ENCODE data around the gene ADRM1. TPM values are rescaled to one million over a fixed set of nuclear protein-coding genes. Genes with fewer than 3 reads are reported as not detected.

The ADRM1 gene
- total and polyA plus RNA-seq, 12 donors: 50.6 to 254 (median 126) TPM

- peak overlapping the region in 1 of 5 donors; percentile 34 for H3K27ac ChIP-seq
- H3K27me3 ChIP-seq: no peaks in the 10 kb centered on the region
- H3K4me3 ChIP-seq: no peak overlapping the region
- WGBS, 4 donors: 78 to 88% (median 81%) methylated on average over 9 to 29 of the region's 29 CpGs
- no peak for DNase-seq
- peaks cover 0 to 90% of the 10 kb centered on the region in 2 donors for H3K36me3 ChIP-seq (replicated peaks in 1 of 2)
- peaks cover 10 to 21% of the 10 kb centered on the region in 2 donors for H3K4me1 ChIP-seq (replicated peaks in 1 of 2)
- no peaks in the 10 kb centered on the region for H3K9me3 ChIP-seq (replicated peaks in 1 of 3)
- no peak for TF ChIP-seq POLR2A (IDR thresholded peaks at IDR 0.05)
- TF ChIP-seq CTCF (IDR thresholded peaks at IDR 0.05): no peak
- intact Hi-C loops (cut with DNase I): loop anchor here (10.0 kb wide), 3 partner anchors 45 to 485 kb away; partner anchors contain the start of gene MRGBP (in 1 of the 2)
Measured at GRCh38 chr20:62309947-62310756, 7.4 kb downstream of the ADRM1 start.

GRCh38 chr20:62310757-62311121 lies 7.9 kb downstream of the ADRM1 start:
- intact Hi-C loops (cut with DNase I): no loop called here
- H3K36me3 ChIP-seq (replicated peaks in 1 of 2): peaks cover 0 to 90% of the 10 kb centered on the region in 2 donors
- WGBS, 4 donors: 74 to 79% (median 77%) methylated on average over 6 to 25 of the region's 25 CpGs
- peak overlapping the region in 1 of 5 donors; percentile 16 for H3K27ac ChIP-seq
- no peak for DNase-seq
- H3K4me1 ChIP-seq (replicated peaks in 1 of 2): peaks cover 5 to 15% of the 10 kb centered on the region in 2 donors
- no peaks in the 10 kb centered on the region for H3K27me3 ChIP-seq
- H3K4me3 ChIP-seq: no peak overlapping the region
- H3K9me3 ChIP-seq (replicated peaks in 1 of 3): no peaks in the 10 kb centered on the region
- TF ChIP-seq POLR2A (IDR thresholded peaks at IDR 0.05) (no peak), CTCF (IDR thresholded peaks at IDR 0.05) (no peak)

GRCh38 chr20:62311150-62311549 lies 8.4 kb downstream of the ADRM1 start:
- TF ChIP-seq POLR2A (IDR thresholded peaks at IDR 0.05) (no peak), CTCF (IDR thresholded peaks at IDR 0.05) (no peak)
- H3K36me3 ChIP-seq (replicated peaks in 1 of 2): peaks cover 0 to 90% of the 10 kb centered on the region in 2 donors
- peaks cover 5 to 11% of the 10 kb centered on the region in 2 donors for H3K4me1 ChIP-seq (replicated peaks in 1 of 2)
- DNase-seq: no peak
- H3K27ac ChIP-seq: peak overlapping the region in 1 of 5 donors; percentile 16
- 90 to 98% (median 94%) methylated on average over 4 to 18 of the region's 18 CpGs for WGBS, 4 donors
- intact Hi-C loops (cut with DNase I): no loop called here
- H3K9me3 ChIP-seq (replicated peaks in 1 of 3): no peaks in the 10 kb centered on the region
- H3K4me3 ChIP-seq: no peak overlapping the region
- H3K27me3 ChIP-seq: no peaks in the 10 kb centered on the region

GRCh38 chr20:62311832-62312661 lies 9.2 kb downstream of the ADRM1 start:
- H3K9me3 ChIP-seq (replicated peaks in 1 of 3): no peaks in the 10 kb centered on the region
- peaks cover 3 to 5% of the 10 kb centered on the region in 2 donors for H3K4me1 ChIP-seq (replicated peaks in 1 of 2)
- TF ChIP-seq POLR2A (IDR thresholded peaks at IDR 0.05) (no peak), CTCF (IDR thresholded peaks at IDR 0.05) (no peak)
- no peaks in the 10 kb centered on the region for H3K27me3 ChIP-seq
- no peak for DNase-seq
- WGBS, 4 donors: 91 to 95% (median 94%) methylated on average over 30 to 60 of the region's 60 CpGs
- intact Hi-C loops (cut with DNase I): no loop called here
- H3K36me3 ChIP-seq (replicated peaks in 1 of 2): peaks cover 0 to 90% of the 10 kb centered on the region in 2 donors
- H3K4me3 ChIP-seq: no peak overlapping the region
- H3K27ac ChIP-seq: no peak overlapping the region

Measured in adrenal gland (tissue), 12 donors.